ENCODE results near the gene TLX2.
A peak's percentile ranks its signal among the peaks of the same experiment; 100 is the strongest.

The TLX2 gene

GRCh38 chr2:74504591-74504990 lies 9.7 kb upstream of the TLX2 start:
- Histone ChIP-seq H3K4me2 (ENCODE audit: low read length) (no peak overlapping the region), H2AFZ (ENCODE audit: low read depth, low read length) (no peak overlapping the region), H4K20me1 (ENCODE audit: insufficient read depth, low read length) (no peaks in the 10 kb centered on the region), H3K4me3 (ENCODE audit: low read length) (no peak overlapping the region), H3K27me3 (ENCODE audit: low read depth, low read length) (no peaks in the 10 kb centered on the region), H3K27ac (ENCODE audit: low read length) (no peak overlapping the region), H3K9ac (ENCODE audit: low read length) (no peak overlapping the region), H3K4me1 (ENCODE audit: low read length) (peaks cover 29% of the 10 kb centered on the region), H3K79me2 (ENCODE audit: low read length) (peaks cover 11% of the 10 kb centered on the region), H3K9me3 (ENCODE audit: insufficient read depth, low read length) (no peaks in the 10 kb centered on the region), H3K36me3 (replicated peaks; ENCODE audit: low read depth, low read length) (peaks cover 13% of the 10 kb centered on the region)
- TF ChIP-seq CTCF (IDR thresholded peaks at IDR 0.05; ENCODE audit: low read depth, low read length) (no peak), EZH2phosphoT487 (IDR thresholded peaks at IDR 0.05; ENCODE audit: low read depth) (no peak)

- Histone ChIP-seq H3K27ac (ENCODE audit: low read length) (no peak overlapping the region), H3K27me3 (ENCODE audit: low read depth, low read length) (no peaks in the 10 kb centered on the region), H3K4me3 (ENCODE audit: low read length) (no peak overlapping the region)
Observed at GRCh38 chr2:74505448-74506246, 8.6 kb upstream of the TLX2 start.

GRCh38 chr2:74507145-74507925 lies 6.9 kb upstream of the TLX2 start, which contains the start of gene PCGF1:
Gene PCGF1, minus strand, starts transcription at chr2:74507695. Its CDS starts 27 bp downstream, at chr2:74507668.
- Histone ChIP-seq H4K20me1 (ENCODE audit: insufficient read depth, low read length) (no peaks in the 10 kb centered on the region), H3K27ac (ENCODE audit: low read length) (peak within 1 kb of the TSS; percentile 93), H3K4me3 (ENCODE audit: low read length) (peak within 1 kb of the TSS; percentile 82), H3K9ac (ENCODE audit: low read length) (peak within 1 kb of the TSS; percentile 91), H3K79me2 (ENCODE audit: low read length) (peaks cover 11% of the 10 kb centered on the region), H3K4me1 (ENCODE audit: low read length) (peaks cover 32% of the 10 kb centered on the region), H3K27me3 (ENCODE audit: low read depth, low read length) (no peaks in the 10 kb centered on the region), H3K36me3 (replicated peaks; ENCODE audit: low read depth, low read length) (peaks cover 13% of the 10 kb centered on the region), H2AFZ (ENCODE audit: low read depth, low read length) (peak within 1 kb of the TSS; percentile 88; the same call in 1 of the 2 replicates), H3K9me3 (ENCODE audit: insufficient read depth, low read length) (no peaks in the 10 kb centered on the region), H3K4me2 (ENCODE audit: low read length) (peak within 1 kb of the TSS; percentile 88)
- no peak for TF ChIP-seq EZH2phosphoT487 (IDR thresholded peaks at IDR 0.05; ENCODE audit: low read depth)
- TF ChIP-seq CTCF (IDR thresholded peaks at IDR 0.05; ENCODE audit: low read depth, low read length), result peak; percentile 59

More at GRCh38 chr2:74505448-74506246, 8.6 kb upstream of the TLX2 start:
- peaks cover 32% of the 10 kb centered on the region for H3K4me1 ChIP-seq (ENCODE audit: low read length)
- TF ChIP-seq EZH2phosphoT487 (IDR thresholded peaks at IDR 0.05; ENCODE audit: low read depth) (no peak), CTCF (IDR thresholded peaks at IDR 0.05; ENCODE audit: low read depth, low read length) (no peak)
- no peak overlapping the region for H3K9ac ChIP-seq (ENCODE audit: low read length)
- no peaks in the 10 kb centered on the region for H3K9me3 ChIP-seq (ENCODE audit: insufficient read depth, low read length)
- peaks cover 13% of the 10 kb centered on the region for H3K36me3 ChIP-seq (replicated peaks; ENCODE audit: low read depth, low read length)
- H3K4me2 ChIP-seq (ENCODE audit: low read length), result peak overlapping the region; percentile 7; the same call in 1 of the 2 replicates
- peaks cover 11% of the 10 kb centered on the region for H3K79me2 ChIP-seq (ENCODE audit: low read length)
- H2AFZ ChIP-seq (ENCODE audit: low read depth, low read length), result no peak overlapping the region
- H4K20me1 ChIP-seq (ENCODE audit: insufficient read depth, low read length), result no peaks in the 10 kb centered on the region
